Neural progenitor cell (in vitro differentiated cells): ENCODE results near the gene ARHGAP5.

Source experiments
- EZH2 ChIP-seq: fragments of 200-600 bp; sonication (generic); IDR thresholded peaks from 2 replicates; pipeline ENCODE4 v1.6.1; 2017; ENCODE audit warnings: antibody characterized with exemption, mild to moderate bottlenecking, moderate library complexity
- EZH2phosphoT487 ChIP-seq: fragments of 200-600 bp; sonication (generic); IDR thresholded peaks from 2 replicates; pipeline ENCODE4 v1.6.1; 2017; ENCODE audit warnings: antibody characterized with exemption
- TF ChIP-seq, protein P1 (sequence below): fragments of 200-600 bp; sonication (generic); IDR thresholded peaks from 2 replicates; pipeline ENCODE4 v1.5.1; 2017; ENCODE audit warnings: antibody characterized with exemption, mild to moderate bottlenecking

DNA sequence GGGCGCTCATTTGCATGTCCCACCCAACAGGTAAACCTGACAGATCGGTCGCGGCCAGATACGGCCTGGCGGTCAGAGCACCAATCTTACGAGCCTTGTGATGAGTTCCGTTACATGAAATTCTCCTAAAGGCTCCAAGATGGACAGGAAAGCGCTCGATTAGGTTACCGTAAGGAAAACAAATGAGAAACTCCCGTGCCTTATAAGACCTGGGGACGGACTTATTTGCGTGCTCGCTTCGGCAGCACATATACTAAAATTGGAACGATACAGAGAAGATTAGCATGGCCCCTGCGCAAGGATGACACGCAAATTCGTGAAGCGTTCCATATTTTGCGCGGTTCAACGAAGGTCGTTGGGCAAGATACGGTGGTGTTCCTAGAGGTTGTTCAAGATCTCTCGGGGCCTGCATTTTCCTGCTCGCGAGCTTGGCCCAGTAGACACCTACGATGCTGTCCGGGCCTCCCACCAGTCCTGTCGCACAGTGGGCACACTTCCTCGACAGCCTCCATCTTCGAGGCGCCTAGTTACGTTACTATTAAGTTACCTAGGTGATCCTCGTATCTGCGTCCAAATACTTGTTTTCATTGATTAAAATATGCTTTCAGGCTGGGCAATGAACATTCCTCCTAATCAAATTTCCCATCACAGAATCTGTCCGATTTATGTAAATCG, 124.8 kb downstream of the ARHGAP5 start, which contains the start of gene RNU6-7:
- TF ChIP-seq, protein P1, sequence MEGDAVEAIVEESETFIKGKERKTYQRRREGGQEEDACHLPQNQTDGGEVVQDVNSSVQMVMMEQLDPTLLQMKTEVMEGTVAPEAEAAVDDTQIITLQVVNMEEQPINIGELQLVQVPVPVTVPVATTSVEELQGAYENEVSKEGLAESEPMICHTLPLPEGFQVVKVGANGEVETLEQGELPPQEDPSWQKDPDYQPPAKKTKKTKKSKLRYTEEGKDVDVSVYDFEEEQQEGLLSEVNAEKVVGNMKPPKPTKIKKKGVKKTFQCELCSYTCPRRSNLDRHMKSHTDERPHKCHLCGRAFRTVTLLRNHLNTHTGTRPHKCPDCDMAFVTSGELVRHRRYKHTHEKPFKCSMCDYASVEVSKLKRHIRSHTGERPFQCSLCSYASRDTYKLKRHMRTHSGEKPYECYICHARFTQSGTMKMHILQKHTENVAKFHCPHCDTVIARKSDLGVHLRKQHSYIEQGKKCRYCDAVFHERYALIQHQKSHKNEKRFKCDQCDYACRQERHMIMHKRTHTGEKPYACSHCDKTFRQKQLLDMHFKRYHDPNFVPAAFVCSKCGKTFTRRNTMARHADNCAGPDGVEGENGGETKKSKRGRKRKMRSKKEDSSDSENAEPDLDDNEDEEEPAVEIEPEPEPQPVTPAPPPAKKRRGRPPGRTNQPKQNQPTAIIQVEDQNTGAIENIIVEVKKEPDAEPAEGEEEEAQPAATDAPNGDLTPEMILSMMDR, result no peak
- TF ChIP-seq EZH2 (no peak), EZH2phosphoT487 (no peak)
